Karpas-422 (cell line): Measurements from ENCODE around the gene PRTN3. TPM values are rescaled to one million over a fixed set of nuclear protein-coding genes. Genes with fewer than 3 reads are reported as not detected.

Source experiments
- DNase-seq: peaks from one replicate; pipeline ENCODE4 v3.0.0-alpha.2; 2015
- H2AFZ ChIP-seq: fragments of 200-600 bp; sonication (generic); 2 replicates; pipeline ENCODE4 v1.6.1; 2014; ENCODE audit warnings: antibody characterized with exemption, low read length, mixed read lengths
- H3K27ac ChIP-seq: fragments of 200-600 bp; sonication (generic); 2 replicates; pipeline ENCODE4 v1.5.1; 2014; ENCODE audit warnings: mild to moderate bottlenecking, low read length, moderate library complexity
- H3K27me3 ChIP-seq: fragments of 200-600 bp; sonication (generic); 2 replicates; pipeline ENCODE4 v1.6.1; 2014; ENCODE audit warnings: low read length, mixed read lengths
- H3K36me3 ChIP-seq: fragments of 200-600 bp; sonication (generic); 2 replicates; pipeline ENCODE4 v1.6.1; 2014; ENCODE audit warnings: low read length, mixed read lengths; ENCODE audit not compliant: insufficient read depth
- H3K4me1 ChIP-seq: fragments of 200-600 bp; sonication (generic); 2 replicates; pipeline ENCODE4 v1.6.1; 2014; ENCODE audit warnings: mild to moderate bottlenecking, low read length, mixed read lengths
- H3K4me2 ChIP-seq: fragments of 200-600 bp; sonication (generic); 2 replicates; pipeline ENCODE4 v1.6.1; 2014; ENCODE audit warnings: low read length, low read depth, mild to moderate bottlenecking; ENCODE audit not compliant: poor library complexity, severe bottlenecking
- H3K4me3 ChIP-seq: fragments of 200-600 bp; sonication (generic); 2 replicates; pipeline ENCODE4 v1.5.1; 2014; ENCODE audit warnings: mild to moderate bottlenecking, antibody characterized with exemption, low read length, mixed read lengths
- H3K79me2 ChIP-seq: fragments of 200-600 bp; sonication (generic); 2 replicates; pipeline ENCODE4 v1.6.1; 2014; ENCODE audit warnings: mild to moderate bottlenecking, low read length, mixed read lengths
- H3K9ac ChIP-seq: fragments of 200-600 bp; sonication (generic); 2 replicates; pipeline ENCODE4 v1.6.0; 2014; ENCODE audit warnings: low read length
- H3K9me2 ChIP-seq: fragments of 200-600 bp; sonication (generic), shearing (Covaris generic); replicated peaks from 2 replicates; pipeline ENCODE4 v1.6.0; 2014; ENCODE audit warnings: mild to moderate bottlenecking, low read length, moderate library complexity; ENCODE audit not compliant: insufficient read depth
- H3K9me3 ChIP-seq: fragments of 300-700, 200-600 bp; sonication (generic); 2 replicates; pipeline ENCODE4 v1.6.1; 2014; ENCODE audit warnings: low read length, mixed read lengths
- H4K20me1 ChIP-seq: fragments of 200-600 bp; sonication (generic); 2 replicates; pipeline ENCODE4 v1.6.1; 2014; ENCODE audit warnings: mild to moderate bottlenecking, antibody characterized with exemption, low read length, low read depth; ENCODE audit not compliant: insufficient read depth
- total RNA-seq: library from RNA; depleted of rRNA; stranded (reverse); fragments of >200 nt; shearing (Covaris generic); gene quantifications from 2 replicates; pipeline ENCODE4 v1.2.3, GENCODE V29; 2014; ENCODE audit warnings: low replicate concordance; rRNA removed

Gene PRTN3, protein sequence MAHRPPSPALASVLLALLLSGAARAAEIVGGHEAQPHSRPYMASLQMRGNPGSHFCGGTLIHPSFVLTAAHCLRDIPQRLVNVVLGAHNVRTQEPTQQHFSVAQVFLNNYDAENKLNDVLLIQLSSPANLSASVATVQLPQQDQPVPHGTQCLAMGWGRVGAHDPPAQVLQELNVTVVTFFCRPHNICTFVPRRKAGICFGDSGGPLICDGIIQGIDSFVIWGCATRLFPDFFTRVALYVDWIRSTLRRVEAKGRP
- not detected in 2 replicates for total RNA-seq

DNA sequence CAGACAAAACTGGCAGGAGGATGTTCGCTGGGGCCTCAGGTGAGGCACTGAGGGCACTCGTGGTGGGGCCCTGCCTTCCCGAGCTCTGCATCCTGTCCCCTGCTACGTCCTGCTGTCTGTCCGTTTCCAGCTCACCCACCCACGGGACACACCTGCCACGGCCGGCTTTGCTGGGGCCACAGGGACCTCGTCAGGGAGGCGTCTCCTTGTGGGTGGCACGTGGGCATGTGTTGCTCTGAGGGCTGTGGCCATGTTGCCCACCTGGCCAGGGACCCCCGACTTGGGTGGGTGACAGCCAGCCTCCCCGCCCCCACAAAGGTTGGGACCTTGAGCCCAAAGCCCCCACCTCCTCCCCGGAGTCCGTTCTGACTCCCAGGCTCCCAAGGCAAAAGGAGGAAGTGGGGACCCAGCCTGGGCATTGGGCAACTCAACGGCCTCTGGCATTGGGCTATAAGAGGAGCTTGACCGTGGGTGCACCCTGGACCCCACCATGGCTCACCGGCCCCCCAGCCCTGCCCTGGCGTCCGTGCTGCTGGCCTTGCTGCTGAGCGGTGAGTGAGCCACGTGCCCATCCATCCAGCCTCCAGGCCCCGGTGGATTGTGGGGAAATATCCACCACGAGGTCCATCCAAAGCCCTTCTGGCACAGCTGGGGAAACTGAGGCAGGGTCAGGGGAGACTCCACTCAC lies at the start of gene PRTN3:
Gene PRTN3, plus strand, starts transcription at position 481 of the 688 bp plus-strand sequence. Its CDS starts 10 bp downstream, at position 491.
- Histone ChIP-seq H3K79me2 (no peaks in the 10 kb centered on the region), H3K4me3 (no peak within 1 kb of the TSS), H3K36me3 (no peaks in the 10 kb centered on the region), H3K4me2 (no peak within 1 kb of the TSS), H3K27ac (no peak within 1 kb of the TSS), H4K20me1 (no peaks in the 10 kb centered on the region), H3K9me3 (no peaks in the 10 kb centered on the region), H3K9me2 (no peaks in the 10 kb centered on the region), H2AFZ (no peak within 1 kb of the TSS), H3K9ac (no peak within 1 kb of the TSS), H3K27me3 (no peaks in the 10 kb centered on the region), H3K4me1 (no peaks in the 10 kb centered on the region)
- DNase-seq: no peak

GRCh38 chr19:791007-791566 lies 49.7 kb upstream of the PRTN3 start:
- no peaks in the 10 kb centered on the region for H3K4me1 ChIP-seq
- H3K27ac ChIP-seq: no peak overlapping the region
- H3K4me3 ChIP-seq: no peak overlapping the region
- H3K9me2 ChIP-seq: no peaks in the 10 kb centered on the region
- H2AFZ ChIP-seq: no peak overlapping the region
- no peak overlapping the region for H3K9ac ChIP-seq
- no peaks in the 10 kb centered on the region for H3K79me2 ChIP-seq
- H3K9me3 ChIP-seq: no peaks in the 10 kb centered on the region
- DNase-seq: no peak
- no peak overlapping the region for H3K4me2 ChIP-seq
- no peaks in the 10 kb centered on the region for H4K20me1 ChIP-seq
- no peaks in the 10 kb centered on the region for H3K27me3 ChIP-seq
- H3K36me3 ChIP-seq: no peaks in the 10 kb centered on the region

DNA sequence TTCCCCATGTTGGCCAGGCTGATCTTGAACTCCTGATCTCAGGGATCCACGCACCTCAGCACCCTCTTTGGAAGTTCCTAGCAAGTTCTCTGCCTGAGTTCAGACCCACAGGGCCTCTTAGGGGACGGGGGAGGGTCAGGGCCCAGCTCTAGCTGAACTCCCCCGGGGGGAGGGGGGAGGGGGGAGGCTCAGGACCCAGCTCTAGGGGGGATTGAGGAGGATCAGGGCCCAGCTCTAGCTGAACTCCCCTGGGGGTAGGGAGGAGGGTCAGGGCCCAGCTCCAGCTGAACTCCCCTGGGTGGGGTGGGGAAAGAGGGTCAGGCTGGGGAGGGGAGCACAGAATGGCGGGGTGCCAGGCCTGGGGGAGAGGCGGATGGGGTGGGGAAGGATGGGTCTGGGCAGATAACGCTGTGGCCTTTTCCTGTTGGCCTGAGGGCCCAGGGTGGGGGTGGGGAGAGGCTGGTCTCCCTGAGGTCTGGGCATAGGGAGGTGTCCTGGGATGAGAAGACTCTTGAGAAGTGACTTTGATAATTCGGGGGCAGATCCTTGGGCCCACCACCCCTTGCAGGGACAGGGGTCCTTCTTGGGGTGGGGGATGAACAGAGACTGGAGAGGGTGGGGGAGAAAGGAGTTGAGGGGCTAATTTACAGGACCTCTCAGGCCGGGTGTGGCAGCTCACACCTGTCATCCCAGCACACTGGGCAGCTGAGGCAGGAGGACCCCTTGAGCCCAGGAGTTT lies 49.1 kb upstream of the PRTN3 start:
- no peak overlapping the region for H3K27ac ChIP-seq
- H3K9me2 ChIP-seq: no peaks in the 10 kb centered on the region
- H2AFZ ChIP-seq: no peak overlapping the region
- no peaks in the 10 kb centered on the region for H3K36me3 ChIP-seq
- no peaks in the 10 kb centered on the region; the same call in 1 of the 2 replicates for H3K4me1 ChIP-seq
- no peaks in the 10 kb centered on the region for H3K9me3 ChIP-seq
- no peaks in the 10 kb centered on the region for H3K79me2 ChIP-seq
- H3K27me3 ChIP-seq: no peaks in the 10 kb centered on the region
- H4K20me1 ChIP-seq: no peaks in the 10 kb centered on the region
- DNase-seq: no peak
- no peak overlapping the region for H3K9ac ChIP-seq
- no peak overlapping the region for H3K4me3 ChIP-seq
- H3K4me2 ChIP-seq: no peak overlapping the region

DNA sequence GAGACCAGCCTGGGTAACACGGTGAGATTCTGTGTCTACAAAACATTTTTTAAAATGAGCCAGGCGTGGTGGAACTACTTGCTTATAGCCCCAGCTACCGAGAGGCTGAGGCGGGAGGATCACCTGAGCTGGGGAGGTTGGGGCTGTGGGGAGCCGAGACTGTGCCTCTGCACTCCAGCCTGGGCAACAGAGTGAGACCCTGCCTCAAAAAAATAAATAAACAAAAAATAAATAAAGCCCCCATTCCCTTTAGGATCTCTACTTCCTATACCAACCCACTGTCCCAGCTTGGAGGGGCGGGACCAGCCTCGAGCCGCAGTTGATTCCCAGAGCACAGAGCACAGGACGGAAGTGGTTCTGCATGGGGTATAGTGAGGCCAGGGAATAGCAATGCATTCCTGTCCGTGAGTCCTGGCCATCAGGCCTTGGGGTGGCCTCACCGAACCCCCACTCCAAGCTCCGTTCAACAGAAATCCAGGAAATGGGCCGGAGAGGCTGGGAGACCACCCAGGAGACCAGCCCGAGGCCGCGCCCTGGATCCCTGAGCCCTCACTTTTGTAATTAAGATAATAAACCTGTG lies 48.4 kb upstream of the PRTN3 start:
- no peaks in the 10 kb centered on the region for H3K9me3 ChIP-seq
- no peak overlapping the region for H3K4me3 ChIP-seq
- no peak overlapping the region for H2AFZ ChIP-seq
- no peaks in the 10 kb centered on the region for H3K27me3 ChIP-seq
- H3K4me2 ChIP-seq: no peak overlapping the region
- no peak for DNase-seq
- H3K9me2 ChIP-seq: no peaks in the 10 kb centered on the region
- no peak overlapping the region for H3K27ac ChIP-seq
- H3K9ac ChIP-seq: no peak overlapping the region
- no peaks in the 10 kb centered on the region for H4K20me1 ChIP-seq
- no peaks in the 10 kb centered on the region for H3K36me3 ChIP-seq
- no peaks in the 10 kb centered on the region for H3K79me2 ChIP-seq
- no peaks in the 10 kb centered on the region; the same call in 1 of the 2 replicates for H3K4me1 ChIP-seq

DNA sequence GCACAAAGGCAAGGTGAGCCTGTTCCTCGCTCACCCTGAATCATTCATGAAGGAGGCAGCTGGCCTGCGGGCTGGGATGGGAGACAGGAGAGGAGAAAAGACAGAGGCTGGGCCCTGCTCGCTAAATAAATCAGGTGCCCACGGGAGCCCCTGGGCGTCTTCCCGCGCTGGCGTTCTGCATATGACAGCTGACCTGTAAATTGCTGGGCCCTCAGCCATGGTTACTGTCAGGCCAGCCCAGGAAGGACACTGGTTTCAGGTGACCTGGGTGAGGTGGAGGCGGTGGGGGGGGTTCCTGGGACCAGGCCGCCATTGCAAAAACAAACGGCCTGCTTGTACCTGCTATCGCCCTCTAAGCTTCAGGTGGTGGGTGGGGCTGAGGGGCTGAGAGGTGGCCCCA lies 47.0 kb upstream of the PRTN3 start:
- Histone ChIP-seq H2AFZ (no peak overlapping the region), H3K27me3 (no peaks in the 10 kb centered on the region), H3K27ac (no peak overlapping the region), H3K9me3 (no peaks in the 10 kb centered on the region), H3K9me2 (no peaks in the 10 kb centered on the region), H3K79me2 (peaks cover 10% of the 10 kb centered on the region), H4K20me1 (peaks cover 9% of the 10 kb centered on the region), H3K4me3 (no peak overlapping the region), H3K4me2 (no peak overlapping the region), H3K4me1 (peaks cover 3% of the 10 kb centered on the region), H3K36me3 (peaks cover 8% of the 10 kb centered on the region), H3K9ac (no peak overlapping the region)
- DNase-seq: no peak

GRCh38 chr19:795073-795611 lies 45.7 kb upstream of the PRTN3 start:
- Histone ChIP-seq H3K4me1 (peaks cover 13% of the 10 kb centered on the region), H2AFZ (no peak overlapping the region), H3K9me2 (no peaks in the 10 kb centered on the region), H3K36me3 (peaks cover 20% of the 10 kb centered on the region), H3K27me3 (no peaks in the 10 kb centered on the region), H3K9ac (no peak overlapping the region), H3K9me3 (no peaks in the 10 kb centered on the region), H3K4me3 (no peak overlapping the region), H3K4me2 (no peak overlapping the region), H3K27ac (no peak overlapping the region), H4K20me1 (peaks cover 23% of the 10 kb centered on the region), H3K79me2 (peaks cover 23% of the 10 kb centered on the region)
- no peak for DNase-seq

DNA sequence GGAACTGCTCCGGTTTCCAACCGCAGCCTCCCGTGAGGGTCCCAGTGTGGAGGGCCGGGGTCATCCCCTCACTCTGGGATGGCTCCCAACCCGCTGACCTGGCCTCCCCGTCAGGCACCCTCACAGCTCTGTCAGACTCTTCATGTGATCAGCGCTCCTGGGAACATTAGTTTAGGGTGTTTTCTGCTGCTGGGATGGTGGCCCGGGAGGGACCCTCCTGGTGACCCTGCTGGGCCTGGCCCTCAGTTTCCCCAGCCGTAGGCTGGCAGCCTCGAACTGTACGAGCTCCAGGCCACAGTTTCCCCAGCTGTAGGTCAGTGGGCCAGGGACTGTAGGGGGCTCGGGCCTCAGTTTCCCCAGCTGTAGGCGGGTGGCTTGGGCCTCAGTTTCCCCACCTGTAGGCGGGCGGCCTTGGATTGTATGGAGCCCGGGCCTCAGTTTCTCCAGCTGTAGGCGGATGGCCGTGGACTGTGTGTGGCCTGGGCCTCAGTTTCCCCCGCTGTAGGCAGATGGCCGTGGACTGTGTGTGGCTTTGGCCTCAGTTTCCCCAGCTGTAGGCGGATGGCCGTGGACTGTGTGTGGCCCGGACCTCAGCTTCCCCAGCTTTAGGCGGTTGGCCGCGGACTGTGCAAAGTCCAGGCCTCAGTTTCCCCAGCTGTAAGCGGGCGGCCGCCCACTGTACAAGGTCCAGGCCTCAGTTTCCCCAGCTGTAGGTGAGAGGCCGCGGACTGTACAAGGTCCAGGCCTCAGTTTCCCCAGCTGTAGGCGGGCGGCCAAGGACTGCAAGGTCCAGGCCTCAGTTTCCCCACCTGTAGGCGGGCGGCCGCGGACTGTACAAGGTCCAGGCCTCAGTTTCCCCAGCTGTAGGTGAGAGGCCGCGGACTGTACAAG lies 44.9 kb upstream of the PRTN3 start:
- Histone ChIP-seq H2AFZ (peak overlapping the region; percentile 44; the same call in 1 of the 2 replicates), H3K9me2 (no peaks in the 10 kb centered on the region), H3K4me1 (peaks cover 13% of the 10 kb centered on the region), H4K20me1 (peaks cover 31% of the 10 kb centered on the region), H3K4me3 (peak overlapping the region; percentile 64), H3K9me3 (no peaks in the 10 kb centered on the region), H3K79me2 (peaks cover 31% of the 10 kb centered on the region), H3K36me3 (peaks cover 25% of the 10 kb centered on the region), H3K27me3 (no peaks in the 10 kb centered on the region), H3K4me2 (peak overlapping the region; percentile 67), H3K9ac (peak overlapping the region; percentile 69; the same call in 1 of the 2 replicates), H3K27ac (no peak overlapping the region)
- peak; percentile 43 for DNase-seq
